Measurements from ENCODE around the gene CLSTN2.

The CLSTN2 gene

DNA sequence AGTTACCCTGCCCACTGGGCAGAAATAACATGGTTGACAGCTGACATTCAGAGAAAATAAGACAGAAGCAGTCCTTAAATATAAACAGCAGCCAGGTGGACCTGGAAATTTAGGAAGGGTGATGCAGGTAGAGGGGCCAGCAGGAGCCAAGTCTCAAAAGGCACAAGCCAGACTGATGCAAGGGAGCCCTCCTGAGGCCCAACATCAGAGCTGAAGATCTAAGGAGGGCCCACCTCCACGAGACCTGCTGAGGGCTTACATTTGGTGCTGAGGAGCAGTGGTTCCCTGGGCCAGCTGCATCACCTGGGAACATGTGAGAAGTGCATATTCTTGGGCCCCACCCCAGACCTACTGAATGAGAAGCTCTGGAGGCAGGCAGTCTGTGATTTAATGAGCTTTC is 637.3 kb downstream of the CLSTN2 start:
- Histone ChIP-seq H3K79me1 (replicated peaks; ENCODE audit: low read length, poor library complexity, severe bottlenecking) (no peaks in the 10 kb centered on the region), H3K9me3 (ENCODE audit: control insufficient read depth, low read length) (no peaks in the 10 kb centered on the region), H4K91ac (ENCODE audit: low read length) (no peak overlapping the region), H2BK120ac (ENCODE audit: low read depth, low read length) (no peak overlapping the region), H2BK5ac (ENCODE audit: low read depth, low read length, poor library complexity, severe bottlenecking) (no peak overlapping the region), H3K4ac (ENCODE audit: low read depth in 1 of 2, low read length in 2 of 2) (no peak overlapping the region), H2AK5ac (ENCODE audit: low read length, severe bottlenecking) (no peak overlapping the region), H3K9ac (ENCODE audit: low read length) (no peak overlapping the region), H3K4me2 (ENCODE audit: low read length, poor library complexity, severe bottlenecking) (no peak overlapping the region), H2BK15ac (ENCODE audit: low read depth, poor library complexity, severe bottlenecking) (no peak overlapping the region), H3K27me3 (ENCODE audit: control insufficient read depth in 1 of 2, insufficient read depth in 1 of 2, low read length in 2 of 2) (peaks cover 0 to 8% of the 10 kb centered on the region in 2 experiments), H4K8ac (ENCODE audit: low read length) (no peak overlapping the region), H3K4me1 (ENCODE audit: control insufficient read depth, insufficient read depth, low read depth, low read length) (no peaks in the 10 kb centered on the region), H3K18ac (ENCODE audit: low read depth in 1 of 2, low read length in 2 of 2) (no peak overlapping the region), H3K36me3 (ENCODE audit: control insufficient read depth in 1 of 2, insufficient read depth in 2 of 2, low read depth in 1 of 2, low read length in 2 of 2) (peaks cover 0 to 10% of the 10 kb centered on the region in 2 experiments), H2BK12ac (ENCODE audit: low read length in 2 of 2) (no peak overlapping the region), H3K4me3 (ENCODE audit: insufficient read depth in 1 of 2, low read depth in 1 of 2, low read length in 2 of 2) (no peak overlapping the region), H3K14ac (ENCODE audit: low read length in 2 of 2) (no peak overlapping the region), H3K27ac (ENCODE audit: low read length, poor library complexity, severe bottlenecking) (no peak overlapping the region), H2AFZ (ENCODE audit: low read depth, low read length) (no peak overlapping the region), H3K23ac (ENCODE audit: low read length in 2 of 2) (no peak overlapping the region)
- no peak for DNase-seq
- 66% methylated on average over 1 of the region's 1 CpG for WGBS

DNA sequence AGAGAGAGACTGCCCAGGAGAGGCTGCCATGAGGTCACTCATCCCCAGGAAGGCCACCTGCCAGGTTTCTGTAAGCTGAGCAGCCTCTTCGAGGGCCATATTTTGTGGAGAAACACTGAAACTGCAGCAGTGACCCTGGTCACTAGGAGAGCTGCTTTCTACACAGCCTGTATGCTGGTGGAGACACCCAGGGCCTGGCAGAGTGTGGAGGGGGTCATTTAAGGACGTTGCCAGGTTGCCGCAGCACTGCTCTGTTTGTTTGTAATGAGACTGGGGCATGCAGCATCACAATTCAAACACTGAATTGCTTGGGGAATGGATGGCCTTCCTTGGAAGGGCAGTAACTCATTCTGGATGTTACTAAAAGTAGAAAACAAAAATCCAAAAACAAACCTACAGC is 638.0 kb downstream of the CLSTN2 start:
- peaks cover 0 to 4% of the 10 kb centered on the region in 2 experiments for H3K27me3 ChIP-seq (ENCODE audit: control insufficient read depth in 1 of 2, insufficient read depth in 1 of 2, low read length in 2 of 2)
- no peaks in the 10 kb centered on the region for H3K4me1 ChIP-seq (ENCODE audit: control insufficient read depth, insufficient read depth, low read depth, low read length)
- no peak overlapping the region for H3K27ac ChIP-seq (ENCODE audit: low read length, poor library complexity, severe bottlenecking)
- H3K36me3 ChIP-seq (ENCODE audit: control insufficient read depth in 1 of 2, insufficient read depth in 2 of 2, low read depth in 1 of 2, low read length in 2 of 2), result peaks cover 0 to 10% of the 10 kb centered on the region in 2 experiments
- 61% methylated on average over 3 of the region's 3 CpGs for WGBS
- no peak overlapping the region for H3K4me3 ChIP-seq (ENCODE audit: insufficient read depth in 1 of 2, low read depth in 1 of 2, low read length in 2 of 2)
- no peaks in the 10 kb centered on the region for H3K79me1 ChIP-seq (replicated peaks; ENCODE audit: low read length, poor library complexity, severe bottlenecking)
- H2BK5ac ChIP-seq (ENCODE audit: low read depth, low read length, poor library complexity, severe bottlenecking), result no peak overlapping the region
- no peak overlapping the region for H4K91ac ChIP-seq (ENCODE audit: low read length)
- H4K8ac ChIP-seq (ENCODE audit: low read length), result no peak overlapping the region
- no peaks in the 10 kb centered on the region for H3K9me3 ChIP-seq (ENCODE audit: control insufficient read depth, low read length)
- no peak overlapping the region for H3K23ac ChIP-seq (ENCODE audit: low read length in 2 of 2)
- DNase-seq, result no peak
- no peak overlapping the region for H3K14ac ChIP-seq (ENCODE audit: low read length in 2 of 2)
- no peak overlapping the region for H2AK5ac ChIP-seq (ENCODE audit: low read length, severe bottlenecking)
- no peak overlapping the region for H2BK120ac ChIP-seq (ENCODE audit: low read depth, low read length)
- no peak overlapping the region for H2AFZ ChIP-seq (ENCODE audit: low read depth, low read length)
- no peak overlapping the region for H3K4me2 ChIP-seq (ENCODE audit: low read length, poor library complexity, severe bottlenecking)
- no peak overlapping the region for H3K4ac ChIP-seq (ENCODE audit: low read depth in 1 of 2, low read length in 2 of 2)
- H3K18ac ChIP-seq (ENCODE audit: low read depth in 1 of 2, low read length in 2 of 2), result no peak overlapping the region
- H3K9ac ChIP-seq (ENCODE audit: low read length), result no peak overlapping the region
- H2BK12ac ChIP-seq (ENCODE audit: low read length in 2 of 2), result no peak overlapping the region
- no peak overlapping the region for H2BK15ac ChIP-seq (ENCODE audit: low read depth, poor library complexity, severe bottlenecking)

DNA sequence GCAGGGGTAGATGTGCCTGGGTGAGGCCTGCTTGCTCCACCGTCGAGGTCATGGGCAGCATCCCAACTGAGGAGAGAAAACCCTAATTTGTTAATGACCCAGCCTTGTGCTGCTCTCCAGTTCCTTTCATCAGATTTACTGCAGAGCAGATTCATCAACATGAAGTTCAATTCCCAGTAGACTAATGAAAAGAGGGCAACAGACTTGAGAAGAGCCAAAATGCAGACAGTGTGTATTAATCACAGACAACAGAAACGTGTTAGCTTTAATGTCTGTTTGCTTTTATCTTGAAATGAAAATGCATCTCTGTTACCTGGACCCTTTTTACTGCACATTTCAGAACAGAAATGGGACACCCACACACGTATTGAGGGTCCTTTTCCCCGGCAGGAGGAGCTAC is 639.4 kb downstream of the CLSTN2 start:
- no peak overlapping the region for H3K14ac ChIP-seq (ENCODE audit: low read length in 2 of 2)
- no peak overlapping the region for H2AK5ac ChIP-seq (ENCODE audit: low read length, severe bottlenecking)
- no peak overlapping the region for H3K4me2 ChIP-seq (ENCODE audit: low read length, poor library complexity, severe bottlenecking)
- peaks cover 0 to 4% of the 10 kb centered on the region in 2 experiments for H3K27me3 ChIP-seq (ENCODE audit: control insufficient read depth in 1 of 2, insufficient read depth in 1 of 2, low read length in 2 of 2)
- no peak overlapping the region for H2BK15ac ChIP-seq (ENCODE audit: low read depth, poor library complexity, severe bottlenecking)
- 64% methylated on average over 5 of the region's 5 CpGs for WGBS
- no peak overlapping the region for H3K18ac ChIP-seq (ENCODE audit: low read depth in 1 of 2, low read length in 2 of 2)
- H3K4me1 ChIP-seq (ENCODE audit: control insufficient read depth, insufficient read depth, low read depth, low read length), result no peaks in the 10 kb centered on the region
- no peak overlapping the region for H2AFZ ChIP-seq (ENCODE audit: low read depth, low read length)
- no peaks in the 10 kb centered on the region for H3K79me1 ChIP-seq (replicated peaks; ENCODE audit: low read length, poor library complexity, severe bottlenecking)
- no peak overlapping the region for H2BK120ac ChIP-seq (ENCODE audit: low read depth, low read length)
- H2BK12ac ChIP-seq (ENCODE audit: low read length in 2 of 2), result no peak overlapping the region
- DNase-seq, result no peak
- no peaks in the 10 kb centered on the region for H3K9me3 ChIP-seq (ENCODE audit: control insufficient read depth, low read length)
- no peak overlapping the region for H3K27ac ChIP-seq (ENCODE audit: low read length, poor library complexity, severe bottlenecking)
- H3K4me3 ChIP-seq (ENCODE audit: insufficient read depth in 1 of 2, low read depth in 1 of 2, low read length in 2 of 2), result no peak overlapping the region
- peaks cover 0 to 7% of the 10 kb centered on the region in 2 experiments for H3K36me3 ChIP-seq (ENCODE audit: control insufficient read depth in 1 of 2, insufficient read depth in 2 of 2, low read depth in 1 of 2, low read length in 2 of 2)
- no peak overlapping the region for H3K9ac ChIP-seq (ENCODE audit: low read length)
- no peak overlapping the region for H2BK5ac ChIP-seq (ENCODE audit: low read depth, low read length, poor library complexity, severe bottlenecking)
- H3K23ac ChIP-seq (ENCODE audit: low read length in 2 of 2), result no peak overlapping the region
- H3K4ac ChIP-seq (ENCODE audit: low read depth in 1 of 2, low read length in 2 of 2), result no peak overlapping the region
- H4K91ac ChIP-seq (ENCODE audit: low read length), result no peak overlapping the region
- H4K8ac ChIP-seq (ENCODE audit: low read length), result no peak overlapping the region

DNA sequence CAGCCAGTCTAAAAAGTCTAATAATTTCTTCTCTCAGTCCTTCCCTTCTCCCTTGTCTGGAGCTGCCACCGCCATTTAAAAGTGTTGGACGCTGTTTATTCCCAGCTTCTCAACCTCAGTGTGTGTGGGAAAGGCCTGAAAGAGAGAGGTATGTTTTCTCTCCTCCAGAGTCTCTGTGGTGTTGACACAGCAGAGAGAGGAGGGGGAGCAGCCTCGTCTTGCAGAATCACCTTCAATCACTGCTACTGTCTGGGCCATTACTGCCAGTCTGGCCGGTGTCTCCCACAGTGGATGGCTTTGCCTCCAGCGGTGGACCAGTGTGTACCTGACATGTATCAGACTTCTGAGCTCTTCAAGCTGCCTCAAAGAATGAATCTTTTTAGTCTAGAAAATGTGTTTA is 641.5 kb downstream of the CLSTN2 start:
- Histone ChIP-seq H3K9ac (ENCODE audit: low read length) (no peak overlapping the region), H3K4me3 (ENCODE audit: insufficient read depth in 1 of 2, low read depth in 1 of 2, low read length in 2 of 2) (no peak overlapping the region), H3K27ac (ENCODE audit: low read length, poor library complexity, severe bottlenecking) (no peak overlapping the region), H2AFZ (ENCODE audit: low read depth, low read length) (no peak overlapping the region), H2BK15ac (ENCODE audit: low read depth, poor library complexity, severe bottlenecking) (no peak overlapping the region), H3K14ac (ENCODE audit: low read length in 2 of 2) (no peak overlapping the region), H3K79me1 (replicated peaks; ENCODE audit: low read length, poor library complexity, severe bottlenecking) (no peaks in the 10 kb centered on the region), H2BK120ac (ENCODE audit: low read depth, low read length) (no peak overlapping the region), H3K4me1 (ENCODE audit: control insufficient read depth, insufficient read depth, low read depth, low read length) (peaks cover 3% of the 10 kb centered on the region), H3K4me2 (ENCODE audit: low read length, poor library complexity, severe bottlenecking) (no peak overlapping the region), H3K27me3 (ENCODE audit: control insufficient read depth in 1 of 2, insufficient read depth in 1 of 2, low read length in 2 of 2) (peaks cover 0 to 4% of the 10 kb centered on the region in 2 experiments), H3K18ac (ENCODE audit: low read depth in 1 of 2, low read length in 2 of 2) (no peak overlapping the region), H4K91ac (ENCODE audit: low read length) (no peak overlapping the region), H3K9me3 (ENCODE audit: control insufficient read depth, low read length) (no peaks in the 10 kb centered on the region), H3K36me3 (ENCODE audit: control insufficient read depth in 1 of 2, insufficient read depth in 2 of 2, low read depth in 1 of 2, low read length in 2 of 2) (peaks cover 0 to 7% of the 10 kb centered on the region in 2 experiments), H4K8ac (ENCODE audit: low read length) (no peak overlapping the region), H3K23ac (ENCODE audit: low read length in 2 of 2) (no peak overlapping the region), H2BK5ac (ENCODE audit: low read depth, low read length, poor library complexity, severe bottlenecking) (no peak overlapping the region), H2AK5ac (ENCODE audit: low read length, severe bottlenecking) (no peak overlapping the region), H2BK12ac (ENCODE audit: low read length in 2 of 2) (no peak overlapping the region), H3K4ac (ENCODE audit: low read depth in 1 of 2, low read length in 2 of 2) (no peak overlapping the region)
- no peak for DNase-seq
- WGBS, result 67% methylated on average over 5 of the region's 5 CpGs
